Upper lobe of right lung (tissue), 1 donor: Measurements from ENCODE around the gene SLC2A14. TPM values are rescaled to one million over a fixed set of nuclear protein-coding genes. Genes with fewer than 3 reads are reported as not detected.
"Not testable (repeated sequence)": the region's sequence is repeated elsewhere in the genome, so short reads cannot be mapped to it uniquely, and the experiment has no call there.

Experiments used
- ATAC-seq: fragments of 200-7000 bp; cut with Tn5 transposase; one replicate; pipeline ENCODE4 v1.9.1; 2020; ENCODE audit warnings: mild to moderate bottlenecking, moderate library complexity
- DNase-seq: peaks from one replicate; pipeline ENCODE4 v3.0.0-alpha.2; 2020
- H3K27ac ChIP-seq: fragments of 200-600 bp; one replicate; pipeline ENCODE4 v1.8.0; 2022
- H3K27me3 ChIP-seq: fragments of 200-600 bp; one replicate; pipeline ENCODE4 v1.8.0; 2022; ENCODE audit warnings: mild to moderate bottlenecking
- H3K36me3 ChIP-seq: fragments of 200-600 bp; one replicate; pipeline ENCODE4 v1.8.0; 2022
- H3K4me1 ChIP-seq: fragments of 200-600 bp; one replicate; pipeline ENCODE4 v1.8.0; 2022
- H3K4me3 ChIP-seq: fragments of 200-600 bp; one replicate; pipeline ENCODE4 v1.8.0; 2022; ENCODE audit warnings: mild to moderate bottlenecking
- H3K9me3 ChIP-seq: fragments of 200-600 bp; one replicate; pipeline ENCODE4 v1.8.0; 2022
- CTCF ChIP-seq: fragments of 200-600 bp; IDR thresholded peaks from one replicate; pipeline ENCODE4 v1.8.0; 2022; ENCODE audit warnings: antibody characterized with exemption
- intact Hi-C: fragments of 100-400 bp; cut with DNase I; formaldehyde crosslinking; loops from one replicate; pipeline ENCODE4 v1.11.0; 2022
- total RNA-seq: library from RNA; stranded (reverse); fragmentation: NEBNext Ultra II Directional; extraction: Animal tissue kit (Norgen Biotek cat#: 25700); gene quantifications from one replicate; pipeline ENCODE4 v1.2.1, GENCODE V29; 2021
- donor health status: DM: no; HTN: yes; CAD: no; lungs with severe emphysema.

The SLC2A14 gene
- total RNA-seq, 1 donor from 2014 or later, result not detected

- H3K4me3 ChIP-seq, result no peak overlapping the region
- H3K27ac ChIP-seq, result no peak overlapping the region
- ATAC-seq (no peak), DNase-seq (no peak)
- intact Hi-C loops, result no loop called here
- no peak for TF ChIP-seq CTCF
- H3K27me3 ChIP-seq, result no peaks in the 10 kb centered on the region
- peaks cover 5% of the 10 kb centered on the region for H3K4me1 ChIP-seq
- H3K36me3 ChIP-seq, result no peaks in the 10 kb centered on the region
- H3K9me3 ChIP-seq, result no peaks in the 10 kb centered on the region
These were observed 19.7 kb upstream of the SLC2A14 start for GRCh38 chr12:7892186-7892980.

- peak; percentile 41 for ATAC-seq
- Histone ChIP-seq H3K27me3 (no peaks in the 10 kb centered on the region), H3K4me1 (no peaks in the 10 kb centered on the region), H3K36me3 (no peaks in the 10 kb centered on the region), H3K9me3 (no peaks in the 10 kb centered on the region), H3K4me3 (no peak overlapping the region), H3K27ac (no peak overlapping the region)
- no peak for DNase-seq
- intact Hi-C loops, result no loop called here
- no peak for TF ChIP-seq CTCF
These were observed 12.0 kb upstream of the SLC2A14 start for GRCh38 chr12:7884689-7885088.

GRCh38 chr12:7881736-7882120 lies 9.0 kb upstream of the SLC2A14 start:
- H3K36me3 ChIP-seq, H3K27ac ChIP-seq, H3K4me1 ChIP-seq, DNase-seq, H3K9me3 ChIP-seq, H3K27me3 ChIP-seq, ATAC-seq, intact Hi-C loops, H3K4me3 ChIP-seq: not testable (repeated sequence)

- ATAC-seq, H3K9me3 ChIP-seq, H3K27ac ChIP-seq, H3K36me3 ChIP-seq, intact Hi-C loops, H3K4me1 ChIP-seq, H3K27me3 ChIP-seq, DNase-seq, H3K4me3 ChIP-seq: not testable (repeated sequence)
These were observed 8.4 kb upstream of the SLC2A14 start for GRCh38 chr12:7880952-7881735.

GRCh38 chr12:7879246-7879645 lies 6.5 kb upstream of the SLC2A14 start:
- H3K4me3 ChIP-seq, result no peak overlapping the region
- DNase-seq (no peak), ATAC-seq (no peak)
- H3K27ac ChIP-seq, result no peak overlapping the region
- no peaks in the 10 kb centered on the region for H3K27me3 ChIP-seq
- intact Hi-C loops, result no loop called here
- no peaks in the 10 kb centered on the region for H3K9me3 ChIP-seq
- no peaks in the 10 kb centered on the region for H3K36me3 ChIP-seq
- no peaks in the 10 kb centered on the region for H3K4me1 ChIP-seq
- TF ChIP-seq CTCF, result no peak

GRCh38 chr12:7877420-7877819 lies 4.7 kb upstream of the SLC2A14 start:
- Histone ChIP-seq H3K27ac (no peak overlapping the region), H3K27me3 (peaks cover 13% of the 10 kb centered on the region), H3K36me3 (no peaks in the 10 kb centered on the region), H3K4me1 (peaks cover 4% of the 10 kb centered on the region), H3K4me3 (no peak overlapping the region), H3K9me3 (no peaks in the 10 kb centered on the region)
- ATAC-seq (no peak), DNase-seq (no peak)
- no peak for TF ChIP-seq CTCF
- intact Hi-C loops, result no loop called here
